Measurements from ENCODE around the gene SRSF5.
"Not testable (repeated sequence)": the region's sequence is repeated elsewhere in the genome, so short reads cannot be mapped to it uniquely, and the experiment has no call there.

Gene SRSF5

DNA sequence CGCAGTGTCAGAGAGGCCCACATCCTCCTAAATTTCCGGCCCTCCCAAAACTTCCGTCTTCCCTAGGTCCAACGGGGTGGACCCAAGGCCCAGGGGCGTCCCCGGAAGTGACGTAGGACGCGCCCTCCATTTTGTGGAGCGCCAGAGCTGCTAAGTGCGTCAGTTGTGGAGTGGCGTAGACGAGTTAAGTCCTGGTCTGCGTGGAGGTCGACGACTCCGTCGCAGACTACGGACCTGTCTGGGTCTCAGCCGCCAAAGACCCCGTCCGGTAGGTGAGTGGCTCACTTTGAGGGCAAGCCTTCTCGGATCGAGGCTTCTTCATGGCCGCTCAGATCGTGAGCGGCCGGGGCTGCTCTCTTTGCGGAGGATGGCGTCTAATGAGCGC, at the start of gene SRSF5:
Gene SRSF5 (plus strand): TSS at position 159 of the 385 bp plus-strand sequence. CDS start 1,015 bp downstream, outside the sequence.
- peak; percentile 87 to 88 for DNase-seq (ENCODE audit: low read depth in 2 of 2)

DNA sequence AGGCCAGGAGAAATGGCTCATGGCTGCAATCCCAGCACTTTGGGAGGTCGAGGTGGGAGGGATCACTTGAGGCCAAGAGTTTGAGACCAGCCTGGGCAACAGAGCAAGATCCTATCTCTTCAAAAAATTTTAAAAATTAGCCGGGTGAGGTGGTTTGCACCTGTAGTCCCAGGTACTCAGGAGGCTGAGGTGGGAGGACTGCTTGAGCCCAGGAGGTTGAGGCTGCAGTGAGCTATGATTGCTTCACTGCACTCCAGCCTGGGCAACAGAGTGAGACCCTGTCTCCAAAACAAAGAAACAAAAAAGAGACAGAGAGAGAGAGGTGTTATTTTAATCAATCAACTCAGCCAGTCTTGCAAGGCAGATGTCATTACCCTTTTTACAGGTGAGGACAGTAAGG, 48.3 kb upstream of the SRSF5 start:
- DNase-seq (ENCODE audit: low read depth in 2 of 2): not testable (repeated sequence)

DNA sequence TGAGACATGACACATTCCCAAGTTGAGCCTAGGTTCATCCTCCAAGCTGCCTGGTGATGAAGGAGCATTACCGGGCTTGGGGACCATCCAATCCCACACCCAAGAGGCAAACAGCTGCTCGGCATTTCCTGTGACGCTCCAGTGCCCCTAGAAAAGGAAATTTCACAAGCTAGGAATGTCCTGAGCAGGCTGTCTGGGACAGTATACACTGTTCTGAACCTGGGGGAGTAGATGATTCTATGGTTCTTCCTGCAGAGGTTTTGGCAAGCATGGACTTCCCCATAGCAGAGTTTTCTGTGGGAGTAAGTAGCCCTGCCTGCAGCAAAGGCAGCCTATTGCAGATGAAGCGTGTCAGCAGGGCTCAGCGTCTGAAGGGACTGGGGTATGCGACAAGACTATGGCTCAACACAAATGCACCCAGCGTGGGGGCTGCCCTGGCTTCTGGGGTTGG, 47.4 kb upstream of the SRSF5 start:
- no peak for DNase-seq (ENCODE audit: low read depth in 2 of 2)

DNA sequence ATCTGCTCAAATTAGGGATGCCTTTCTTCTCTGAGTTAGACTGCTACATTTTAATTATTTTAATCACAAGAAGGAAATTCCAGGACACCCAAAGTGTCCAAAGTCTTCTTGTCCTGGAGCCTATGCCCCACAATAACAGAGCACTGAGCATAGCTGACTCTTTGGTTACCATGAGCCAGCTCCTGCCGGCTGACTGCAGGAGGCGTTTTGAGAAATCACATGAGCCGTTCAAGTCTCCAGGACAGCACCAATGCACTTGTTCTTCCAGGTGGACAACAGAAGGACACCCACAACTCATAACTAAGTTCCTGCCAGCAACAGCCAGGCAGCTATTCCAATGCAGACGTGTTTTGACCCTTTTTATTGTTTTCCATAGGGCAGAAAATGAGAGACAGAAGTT, 46.0 kb upstream of the SRSF5 start:
- DNase-seq (ENCODE audit: low read depth in 2 of 2): no peak

DNA sequence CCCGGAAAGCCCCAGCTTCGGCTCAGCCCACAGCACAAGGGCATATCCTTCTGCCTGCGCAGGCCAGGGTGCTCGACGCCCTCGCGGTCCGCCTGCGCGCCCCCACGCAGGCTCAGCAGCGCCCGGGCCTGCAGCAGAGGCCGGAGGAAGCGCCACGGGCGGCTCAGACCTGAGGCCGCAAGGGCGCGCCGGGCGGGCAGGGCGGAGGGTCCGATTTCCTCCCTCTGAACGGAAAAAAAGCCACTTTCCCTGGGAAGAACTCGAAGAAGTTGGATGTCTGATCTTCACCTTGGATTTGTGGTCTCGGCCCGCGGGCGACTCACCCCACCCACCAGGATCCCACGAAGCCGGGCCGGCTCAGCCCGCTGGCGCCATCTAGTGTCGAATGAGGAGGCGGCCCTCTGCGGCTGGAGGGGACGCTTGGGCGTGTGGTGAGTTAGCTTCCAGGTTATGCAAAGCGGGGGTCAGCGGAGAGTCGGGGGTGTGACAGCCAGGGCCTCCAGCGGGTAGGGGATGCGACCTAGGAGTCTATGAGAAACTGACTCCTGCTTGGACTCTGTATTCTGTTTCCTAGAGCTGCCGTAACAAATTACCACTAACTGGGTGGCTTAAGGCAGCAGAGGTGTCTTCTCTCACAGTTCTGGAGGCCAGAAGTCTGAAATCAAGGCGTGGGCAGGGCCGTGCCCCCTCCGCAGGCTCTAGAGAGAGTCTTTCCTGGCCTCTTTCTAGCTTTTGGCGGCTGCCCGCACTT, 40.0 kb upstream of the SRSF5 start:
- DNase-seq (ENCODE audit: low read depth in 2 of 2): peak; percentile 61 to 70

DNA sequence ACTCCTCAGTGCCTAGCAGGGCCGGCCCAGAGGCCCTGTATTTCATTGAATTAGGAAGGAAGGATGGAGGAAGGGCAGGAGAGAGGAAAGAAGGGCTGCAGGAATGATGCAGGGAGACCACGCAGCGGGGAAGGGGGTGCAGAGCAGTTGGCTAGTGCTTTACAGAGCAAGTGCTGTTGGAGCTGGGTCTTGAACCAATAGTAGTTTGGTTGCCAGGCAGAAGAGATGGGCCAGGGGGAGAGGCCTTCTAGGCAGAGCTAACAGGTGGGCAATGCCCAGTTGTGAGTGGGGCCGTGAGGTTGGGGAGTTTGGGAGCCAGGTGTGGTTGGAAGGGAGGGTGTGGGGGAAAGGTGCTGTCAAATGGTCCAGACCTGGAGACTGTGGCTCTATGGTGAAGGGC, 39.1 kb upstream of the SRSF5 start:
- DNase-seq (ENCODE audit: low read depth in 2 of 2): no peak

DNA sequence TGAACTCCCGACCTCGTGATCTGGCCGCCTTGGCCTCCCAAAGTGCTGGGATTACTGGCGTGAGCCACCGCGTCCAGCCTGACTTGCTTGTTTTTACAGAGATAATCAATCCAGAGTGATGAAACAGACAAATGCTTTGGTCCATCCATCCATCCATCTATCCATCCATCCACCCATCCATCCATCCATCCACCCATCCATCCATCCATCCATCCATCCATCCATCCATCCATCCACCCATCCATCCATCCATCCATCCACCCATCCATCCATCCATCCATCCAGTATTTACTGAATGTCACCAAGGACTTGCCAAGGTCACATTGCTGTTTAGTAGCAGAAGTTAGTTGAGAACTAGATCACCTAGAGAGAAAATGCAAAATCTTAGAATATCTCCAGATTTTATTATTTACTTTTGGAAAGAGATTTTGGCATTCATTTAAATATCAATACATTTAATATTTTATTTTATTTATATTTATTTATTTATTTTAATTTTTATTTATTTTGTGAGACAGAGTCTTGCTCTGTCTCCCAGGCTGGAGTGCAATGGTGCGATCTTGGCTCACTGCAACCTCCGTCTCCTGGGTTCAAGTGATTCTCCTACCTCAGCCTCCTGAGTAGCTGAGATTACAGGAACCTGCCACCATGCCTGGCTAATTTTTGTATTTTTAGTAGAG, 34.9 kb upstream of the SRSF5 start:
- not testable (repeated sequence) for DNase-seq (ENCODE audit: low read depth in 2 of 2)

DNA sequence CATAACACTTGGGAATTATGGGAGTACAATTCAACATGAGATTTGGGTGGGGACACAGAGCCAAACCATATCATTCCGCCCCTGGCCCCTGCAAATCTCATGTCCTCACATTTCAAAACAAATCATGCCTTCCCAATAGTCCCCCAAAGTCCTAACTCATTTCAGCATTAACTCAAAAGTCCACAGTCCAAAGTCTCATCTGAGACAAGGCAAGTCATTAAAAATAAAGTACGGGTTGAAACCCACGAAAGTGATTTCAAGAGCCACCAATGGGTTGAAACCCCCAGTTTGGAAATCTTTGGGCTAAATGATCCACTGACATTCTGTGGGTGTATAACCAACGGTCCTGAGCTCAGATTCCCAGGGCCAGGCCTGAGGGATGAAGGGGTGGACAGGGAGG, 30.5 kb upstream of the SRSF5 start:
- not testable (repeated sequence) for DNase-seq (ENCODE audit: low read depth in 2 of 2)

DNA sequence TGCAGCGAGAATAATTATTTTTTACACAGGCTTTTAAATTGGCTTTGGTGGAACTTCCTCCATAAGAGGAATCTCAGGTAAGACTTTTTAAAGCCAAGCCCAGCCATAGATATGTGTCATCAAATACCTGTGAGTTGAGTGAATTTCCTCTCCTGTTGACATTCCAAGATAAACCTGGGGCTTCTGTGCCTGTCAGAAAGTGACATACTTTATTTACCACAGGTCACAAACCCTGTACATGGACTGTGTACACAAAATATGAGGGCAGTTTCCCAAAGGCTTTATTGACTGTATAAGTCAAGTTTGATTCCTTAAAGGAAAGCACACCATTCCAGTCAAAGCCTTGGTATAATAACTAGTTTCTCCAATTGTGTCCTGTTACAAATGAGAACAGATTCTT, 25.9 kb upstream of the SRSF5 start:
- no peak for DNase-seq (ENCODE audit: low read depth in 2 of 2)

DNA sequence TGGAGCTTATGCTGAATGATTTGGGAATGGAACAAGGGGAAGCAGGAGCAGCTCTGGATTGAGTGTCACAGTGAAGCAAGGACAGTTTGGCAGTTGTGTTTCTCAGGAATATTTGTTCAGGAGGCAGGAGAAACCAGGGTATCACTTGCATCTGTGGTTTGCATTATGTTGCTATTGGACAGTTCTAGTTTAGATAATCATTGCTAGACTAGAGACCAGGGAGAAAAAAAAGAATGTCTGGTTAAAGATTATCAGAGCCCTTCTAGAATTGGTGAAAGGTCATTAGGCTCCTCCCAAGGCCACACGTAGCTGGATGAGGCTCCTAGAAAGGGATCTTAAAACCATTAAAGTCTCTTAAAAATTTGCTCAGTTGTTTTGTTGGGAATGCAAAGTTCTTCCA, 17.0 kb upstream of the SRSF5 start:
- no peak for DNase-seq (ENCODE audit: low read depth in 2 of 2)

DNA sequence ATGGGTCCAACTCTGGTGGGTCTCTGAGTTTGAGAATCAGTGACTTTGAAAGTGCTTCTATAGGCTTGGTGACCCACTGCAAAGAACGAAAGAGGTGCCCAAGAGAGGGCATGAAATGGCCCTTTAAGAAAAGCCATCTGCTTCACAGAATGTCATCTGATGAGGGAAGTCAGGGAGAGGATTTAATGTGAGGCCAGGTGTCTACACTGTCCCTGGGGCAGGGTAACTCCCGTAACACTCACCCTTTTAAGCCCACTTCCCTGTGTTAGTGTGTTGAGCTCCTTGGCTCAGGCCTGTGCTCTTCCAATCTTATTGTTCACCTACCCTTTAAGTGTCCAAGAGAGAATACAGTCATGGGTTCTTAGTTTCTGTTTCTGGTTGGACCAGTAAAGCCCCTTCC, 16.4 kb upstream of the SRSF5 start:
- no peak for DNase-seq (ENCODE audit: low read depth in 2 of 2)

DNA sequence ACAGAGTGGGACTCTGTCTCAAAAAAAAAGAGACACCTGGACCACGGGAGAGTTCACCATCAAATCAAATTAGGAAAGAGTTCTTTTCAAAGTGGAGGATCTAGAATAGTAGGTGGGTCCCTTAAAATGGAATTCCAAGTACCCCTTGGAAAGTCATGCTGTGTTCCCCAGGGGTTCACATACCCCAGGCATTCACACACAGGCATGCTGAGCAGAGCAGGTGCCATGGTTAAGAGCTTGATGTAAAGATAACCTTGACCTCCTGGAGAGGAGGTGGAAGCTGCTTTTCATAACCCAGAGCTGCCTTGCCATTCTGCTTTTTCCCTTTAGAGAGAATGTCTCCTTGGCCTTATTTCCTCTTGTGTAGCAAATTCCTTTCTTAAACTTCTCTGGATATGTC, 14.2 kb upstream of the SRSF5 start:
- no peak for DNase-seq (ENCODE audit: low read depth in 2 of 2)

DNA sequence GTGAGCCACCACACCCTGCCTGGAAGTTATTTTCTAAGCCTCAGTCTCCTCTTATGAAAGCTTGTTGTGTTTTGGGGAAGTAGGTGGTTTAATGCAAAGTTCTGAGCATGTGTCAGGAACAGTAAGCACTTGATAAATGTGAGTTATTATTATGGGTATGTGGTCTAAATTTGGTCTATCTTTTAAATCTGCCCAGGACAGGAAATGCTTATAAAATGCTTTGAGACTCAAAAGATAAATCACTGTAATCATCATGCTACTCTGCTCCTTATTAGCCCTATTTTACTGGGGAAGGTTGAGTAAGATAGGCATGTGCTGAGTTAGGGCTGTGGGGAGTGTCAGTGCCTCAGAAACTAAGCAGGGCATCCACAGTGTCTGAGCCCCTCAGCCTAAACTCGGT, 13.1 kb upstream of the SRSF5 start:
- DNase-seq (ENCODE audit: low read depth in 2 of 2): no peak

DNA sequence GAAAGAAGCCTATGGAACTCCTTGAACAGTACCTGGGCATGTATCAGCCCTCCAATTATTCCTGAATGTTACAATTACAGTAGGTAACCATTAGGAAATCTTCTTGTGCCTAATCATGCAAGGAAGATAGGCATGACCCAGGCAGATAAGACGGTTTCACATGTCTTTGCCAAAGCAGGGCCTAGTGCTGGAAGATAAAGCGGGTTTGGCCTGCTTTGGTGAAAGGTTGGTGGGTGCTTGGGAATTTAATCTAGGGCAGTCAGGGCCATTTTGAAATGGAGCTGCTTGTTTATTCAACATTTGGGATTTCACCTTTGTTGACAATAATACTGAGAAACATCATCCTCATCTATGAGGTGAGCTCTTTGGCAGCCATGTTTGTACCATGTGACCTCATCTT, 12.5 kb upstream of the SRSF5 start:
- DNase-seq (ENCODE audit: low read depth in 2 of 2): no peak

DNA sequence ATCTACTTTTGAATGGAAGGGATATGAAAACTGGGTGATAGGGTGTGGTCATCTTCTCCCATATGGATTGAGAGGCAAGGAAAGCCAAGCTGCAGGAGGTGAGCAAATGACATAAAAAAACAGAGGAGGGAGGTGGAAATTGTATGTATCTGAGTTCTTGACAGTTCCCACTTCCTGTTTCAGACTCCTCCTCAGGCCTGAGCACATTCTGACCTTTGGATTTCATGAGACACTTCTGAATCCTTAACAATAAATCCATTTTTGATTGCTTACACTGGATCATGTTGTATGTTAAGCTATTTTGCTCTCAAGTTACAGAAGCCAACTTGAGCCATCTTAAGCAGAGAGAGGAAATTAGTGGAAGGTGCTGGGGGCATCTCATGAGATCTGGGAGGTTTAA, 11.6 kb upstream of the SRSF5 start:
- DNase-seq (ENCODE audit: low read depth in 2 of 2): no peak

DNA sequence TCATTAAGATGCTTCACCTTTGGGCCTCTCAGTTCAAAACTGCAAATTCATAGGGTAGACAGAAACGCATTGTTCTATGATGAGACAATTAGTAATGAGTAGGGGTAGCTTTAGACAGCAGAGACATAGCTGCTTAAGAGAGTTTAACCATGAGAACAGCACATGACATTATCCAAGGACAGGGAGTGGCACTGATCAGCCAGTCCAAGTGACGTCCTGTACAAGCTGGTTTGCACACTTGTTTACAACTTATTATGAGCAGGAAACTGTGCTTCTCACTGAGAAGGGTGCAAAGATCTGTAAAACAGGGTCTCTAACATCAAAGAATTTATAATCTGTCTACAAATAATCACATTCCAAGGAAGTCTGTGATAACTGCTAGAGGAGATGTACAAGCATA, 11.2 kb upstream of the SRSF5 start:
- no peak for DNase-seq (ENCODE audit: low read depth in 2 of 2)

DNA sequence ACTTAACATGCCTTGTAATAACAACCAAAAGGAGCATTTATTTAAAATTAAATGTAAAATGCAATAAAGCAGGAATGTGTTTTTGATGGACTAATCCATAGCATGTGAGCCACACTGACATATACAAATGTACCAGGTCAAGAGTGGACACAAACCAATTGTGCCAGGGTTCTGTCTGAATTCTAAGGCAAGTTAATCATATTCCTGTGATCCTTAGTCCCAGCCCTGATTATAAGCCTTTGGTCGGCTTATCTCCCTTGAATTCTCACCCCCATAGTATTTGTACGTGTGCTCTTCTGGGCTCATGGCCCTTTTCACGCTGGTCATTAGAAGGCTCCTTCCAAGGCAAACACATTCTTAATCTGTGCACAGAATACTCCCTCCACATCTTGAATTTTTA, 10.6 kb upstream of the SRSF5 start:
- DNase-seq (ENCODE audit: low read depth in 2 of 2): no peak

DNA sequence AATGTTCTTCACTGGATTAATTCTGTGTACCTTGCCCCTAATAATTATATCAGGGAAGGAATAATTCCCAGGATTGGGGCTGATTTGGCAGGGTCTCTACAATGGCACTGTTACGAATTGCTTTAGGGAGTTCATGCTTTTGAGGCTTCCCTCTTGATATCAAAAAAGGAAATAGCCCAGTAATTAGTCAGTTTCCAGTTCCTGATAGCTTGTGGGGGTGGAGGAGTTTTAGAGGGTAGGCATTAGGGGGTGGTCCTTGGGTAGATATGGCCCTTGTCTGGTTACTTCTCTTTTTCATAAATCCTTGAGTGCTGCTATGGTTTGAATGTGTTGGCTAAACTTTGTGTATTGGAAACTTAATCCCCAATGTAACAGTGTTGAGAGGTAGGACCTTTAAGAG, 6.1 kb upstream of the SRSF5 start:
- no peak for DNase-seq (ENCODE audit: low read depth in 2 of 2)

DNA sequence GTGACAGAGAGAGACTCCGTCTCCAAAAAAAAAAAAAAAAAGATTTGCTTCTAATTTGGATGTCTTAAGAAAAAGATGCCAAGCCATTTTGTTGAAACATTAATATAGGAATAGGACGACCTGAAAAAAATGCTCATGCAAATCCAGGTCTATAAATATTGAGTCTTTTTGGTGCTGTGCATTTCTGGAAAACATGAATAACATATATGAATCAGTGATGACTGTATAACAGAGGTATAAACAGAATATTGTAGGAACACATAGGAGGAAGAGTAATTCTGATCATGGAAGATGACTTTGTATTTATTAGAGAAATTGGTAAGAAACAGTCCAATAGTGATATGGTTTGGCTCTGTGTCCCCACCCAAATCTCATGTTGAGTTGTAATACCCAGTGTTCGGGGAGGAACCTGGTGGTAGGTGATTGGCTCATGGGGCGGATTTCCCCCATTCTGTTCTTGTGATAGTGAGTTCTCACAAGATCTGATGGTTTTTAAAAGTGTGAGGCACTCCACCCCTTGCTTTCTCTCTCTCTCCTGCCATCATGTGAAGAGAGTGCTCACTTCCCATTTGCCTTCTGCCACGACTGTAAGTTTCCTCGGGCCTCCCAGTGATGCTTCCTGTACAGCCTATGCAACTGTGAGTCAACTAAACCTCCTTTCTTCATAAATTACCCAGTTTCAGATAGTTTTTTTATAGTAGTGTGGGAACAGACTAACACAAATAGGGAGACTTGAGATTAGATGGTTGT, 3.0 kb upstream of the SRSF5 start:
- DNase-seq (ENCODE audit: low read depth in 2 of 2): no peak

DNA sequence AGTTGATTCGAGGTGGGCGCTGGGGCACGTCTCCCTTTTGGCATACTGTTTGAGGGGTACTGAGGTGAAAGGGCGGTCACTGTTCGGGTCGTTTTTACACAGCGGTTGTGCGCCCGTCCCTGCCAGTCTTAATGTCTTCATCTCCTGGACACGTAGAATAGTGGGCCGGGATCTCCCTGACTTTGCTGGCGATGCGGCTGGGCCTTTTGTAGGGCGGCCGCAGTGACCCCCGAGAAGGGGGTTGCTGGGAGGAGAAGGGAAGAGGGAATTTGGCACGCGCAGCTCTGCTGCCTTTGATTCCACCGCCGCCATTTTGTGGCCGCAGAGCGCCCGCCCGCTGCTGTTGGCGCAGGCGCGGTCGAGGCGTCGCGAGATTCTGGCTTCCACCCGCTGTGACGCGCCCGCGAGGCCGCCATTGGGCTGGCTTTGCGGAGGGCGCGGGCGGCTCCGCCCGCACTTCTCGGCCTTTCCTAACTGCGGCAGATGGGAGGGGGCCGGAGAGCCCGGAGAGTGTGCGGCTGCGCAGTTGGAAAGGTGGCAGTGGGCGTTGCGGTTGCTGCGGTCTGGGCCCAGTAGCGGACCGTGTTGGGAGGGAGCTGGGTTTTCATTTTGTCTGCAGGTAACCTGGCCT, 542 bp downstream of the SRSF5 start:
- peak; percentile 83 for DNase-seq (ENCODE audit: low read depth in 2 of 2)

DNA sequence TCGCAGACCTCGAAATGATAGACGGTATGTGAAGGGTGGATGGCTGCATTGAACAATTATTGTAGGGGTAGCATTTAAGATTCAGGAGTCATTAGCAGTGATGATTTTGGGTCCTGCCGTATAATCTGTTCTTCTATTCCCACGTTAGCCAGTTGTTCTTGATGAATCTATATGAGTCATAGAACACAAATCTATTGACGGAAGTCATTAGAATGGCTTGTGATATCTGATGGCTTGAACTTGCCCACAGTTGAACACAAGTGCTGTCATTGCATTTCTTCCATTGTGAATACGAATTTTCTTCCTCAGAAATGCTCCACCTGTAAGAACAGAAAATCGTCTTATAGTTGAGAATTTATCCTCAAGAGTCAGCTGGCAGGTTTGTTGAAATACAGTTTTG, 1.9 kb downstream of the SRSF5 start:
- DNase-seq (ENCODE audit: low read depth in 2 of 2): no peak

DNA sequence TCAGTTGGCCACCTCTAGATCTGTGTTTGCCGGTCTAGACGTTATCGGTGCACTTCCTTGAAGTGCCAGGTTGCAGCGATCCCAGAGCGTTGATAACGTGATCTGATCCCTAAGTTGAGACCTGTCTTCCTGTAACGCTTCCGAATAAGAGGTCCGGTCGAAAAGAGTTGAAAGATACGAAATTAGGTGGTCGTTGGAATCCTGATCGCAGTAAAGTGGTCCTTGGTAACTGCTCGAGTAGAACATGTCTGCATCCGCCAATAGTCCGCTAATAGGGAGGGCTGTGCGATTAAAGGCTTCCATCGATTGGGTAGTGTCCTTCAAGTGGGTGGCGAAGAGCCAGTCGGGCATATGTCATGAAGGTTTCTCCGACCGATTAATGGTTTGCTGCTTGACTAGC, 2.7 kb downstream of the SRSF5 start:
- DNase-seq (ENCODE audit: low read depth in 2 of 2): no peak

Measured in activated CD8-positive, alpha-beta memory T cell treated with anti-CD3 and anti-CD28 coated beads for 4 hours (primary cell).